Activated naive CD4-positive, alpha-beta T cell (primary cell): Measurements from ENCODE around the gene RHBDL2.
"Not testable (repeated sequence)": the region's sequence is repeated elsewhere in the genome, so short reads cannot be mapped to it uniquely, and the experiment has no call there.

Experiments
- DNase-seq, 4 experiments: peaks; one replicate each; lab custom pipeline; 2025; lab: John Stamatoyannopoulos, UW

RHBDL2 gene, protein sequence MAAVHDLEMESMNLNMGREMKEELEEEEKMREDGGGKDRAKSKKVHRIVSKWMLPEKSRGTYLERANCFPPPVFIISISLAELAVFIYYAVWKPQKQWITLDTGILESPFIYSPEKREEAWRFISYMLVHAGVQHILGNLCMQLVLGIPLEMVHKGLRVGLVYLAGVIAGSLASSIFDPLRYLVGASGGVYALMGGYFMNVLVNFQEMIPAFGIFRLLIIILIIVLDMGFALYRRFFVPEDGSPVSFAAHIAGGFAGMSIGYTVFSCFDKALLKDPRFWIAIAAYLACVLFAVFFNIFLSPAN

DNA sequence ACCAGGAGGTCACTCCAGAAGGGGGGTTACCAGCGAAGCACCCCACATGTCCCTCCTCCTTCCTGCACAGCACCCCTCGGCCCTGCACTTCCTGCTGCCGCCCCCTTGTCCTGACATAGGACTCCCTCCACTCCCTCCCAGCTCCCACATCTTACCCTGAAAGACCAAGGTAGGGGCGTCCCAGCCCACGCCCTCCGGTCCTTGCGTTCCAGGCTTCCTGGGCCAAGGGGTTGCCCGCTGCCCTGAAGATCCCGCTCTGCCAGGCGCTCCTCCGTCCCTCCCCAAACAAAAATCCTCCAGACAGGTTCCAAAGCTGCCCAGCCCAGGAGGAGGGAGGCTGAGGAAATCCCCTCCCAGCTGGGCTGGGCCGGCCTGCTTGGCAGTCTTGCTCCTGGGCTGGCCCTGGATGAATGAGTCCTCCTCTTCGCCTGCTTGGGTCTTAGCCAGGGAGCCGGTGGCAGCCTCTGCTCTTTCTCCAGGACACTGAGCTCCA is at the start of gene RHBDL2:
Gene RHBDL2 (minus strand): TSS at position 304 of the 493 bp plus-strand sequence. CDS start 22,618 bp downstream, outside the sequence.
- DNase-seq = no peak

DNA sequence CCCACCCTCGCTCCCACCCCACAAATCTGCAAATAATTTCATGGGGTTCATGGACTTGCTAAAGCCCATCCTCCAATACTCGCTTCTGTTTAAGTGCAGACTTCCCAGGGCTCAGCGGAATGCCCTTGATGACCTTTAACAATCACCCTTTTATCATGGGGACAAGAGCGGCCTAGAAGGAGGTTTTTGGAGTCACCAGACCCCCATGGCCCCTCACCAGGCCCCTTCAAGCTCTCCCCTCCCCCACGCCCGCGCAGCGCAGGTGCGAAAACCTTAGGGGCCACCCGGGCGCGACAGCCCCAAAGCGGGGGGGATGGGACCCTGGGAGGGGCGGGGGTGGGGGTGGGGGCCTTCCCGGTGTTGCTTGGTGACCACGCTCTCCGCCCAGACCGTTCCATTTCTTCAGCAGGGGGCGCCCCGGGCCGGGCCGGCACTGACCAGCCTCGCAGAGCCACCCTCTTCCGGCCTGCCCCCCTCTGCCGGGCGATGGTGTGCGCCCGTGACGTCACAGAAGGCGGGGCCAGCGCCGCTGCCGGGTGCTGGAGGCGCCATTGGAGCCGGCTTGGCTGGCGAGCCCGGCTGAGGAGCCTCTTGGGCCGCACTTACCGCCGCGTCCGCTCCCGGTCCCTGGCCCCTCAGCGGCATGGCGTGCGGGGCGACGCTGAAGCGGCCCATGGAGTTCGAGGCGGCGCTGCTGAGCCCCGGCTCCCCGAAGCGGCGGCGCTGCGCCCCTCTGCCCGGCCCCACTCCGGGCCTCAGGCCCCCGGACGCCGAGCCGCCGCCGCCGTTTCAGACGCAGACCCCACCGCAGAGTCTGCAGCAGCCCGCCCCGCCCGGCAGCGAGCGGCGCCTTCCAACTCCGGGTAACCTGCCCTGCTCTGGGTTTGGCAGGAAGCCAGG is 49.4 kb upstream of the RHBDL2 start, which contains the start of gene AKIRIN1:
Gene AKIRIN1 (plus strand): TSS at position 539 of the 900 bp plus-strand sequence. CDS start 105 bp downstream, at position 644.
- DNase-seq = peak; percentile 87 to 96 (median 88)

DNA sequence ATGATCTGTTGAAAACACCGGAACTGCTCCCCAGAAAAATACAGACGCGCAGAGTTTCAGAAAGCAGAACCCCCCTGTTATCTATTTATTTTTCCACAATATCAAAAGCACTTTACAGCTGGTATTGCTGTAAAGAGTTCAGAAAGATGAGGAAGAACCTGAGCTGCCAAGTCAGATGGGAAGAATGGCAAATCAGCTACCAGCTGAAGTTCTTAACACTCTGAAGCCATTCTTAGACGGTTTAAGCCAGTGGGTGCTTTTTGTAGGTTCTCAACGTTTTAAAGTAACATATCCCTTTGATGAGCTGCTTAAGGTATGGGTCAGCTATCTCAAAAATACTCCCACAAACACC is 48.7 kb upstream of the RHBDL2 start:
- DNase-seq = no peak

DNA sequence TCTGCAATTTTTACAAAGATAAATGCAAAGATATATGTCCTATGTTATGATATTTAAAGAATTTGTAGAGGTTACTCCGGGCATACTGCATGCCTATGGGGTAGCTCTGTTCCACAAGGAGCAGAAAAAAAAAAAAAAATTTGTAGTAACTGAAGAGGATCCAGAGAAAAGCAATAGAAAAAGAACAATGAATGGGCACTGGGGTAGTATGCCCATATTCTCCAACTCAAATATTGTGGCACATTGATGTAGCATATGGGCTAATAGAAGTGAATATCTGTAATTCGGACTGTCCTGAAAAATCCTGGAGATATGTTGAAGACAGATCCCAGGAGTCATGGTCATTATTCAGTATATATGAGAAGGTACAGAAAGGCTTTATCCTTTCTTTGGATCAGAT is 48.3 kb upstream of the RHBDL2 start:
- DNase-seq = no peak

DNA sequence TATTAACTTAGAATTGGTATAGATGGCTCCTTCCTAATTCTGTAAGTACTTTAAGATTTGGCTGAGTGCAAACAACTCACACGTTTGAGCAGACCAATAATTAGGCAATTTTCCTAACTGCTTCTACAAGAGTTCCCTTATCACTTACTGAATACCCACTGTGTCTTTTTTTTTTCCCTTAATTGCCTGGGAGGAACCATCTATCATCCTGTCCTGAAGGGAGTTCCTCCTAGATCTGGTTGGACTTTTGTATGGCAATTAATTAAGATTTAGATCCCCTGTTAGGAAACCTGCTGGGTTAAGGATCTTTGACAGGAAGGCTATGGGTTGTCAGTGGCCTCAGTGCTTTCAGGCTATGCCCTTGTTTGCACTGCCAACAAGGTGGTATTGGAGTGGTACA is 37.8 kb upstream of the RHBDL2 start:
- DNase-seq = not testable (repeated sequence)

DNA sequence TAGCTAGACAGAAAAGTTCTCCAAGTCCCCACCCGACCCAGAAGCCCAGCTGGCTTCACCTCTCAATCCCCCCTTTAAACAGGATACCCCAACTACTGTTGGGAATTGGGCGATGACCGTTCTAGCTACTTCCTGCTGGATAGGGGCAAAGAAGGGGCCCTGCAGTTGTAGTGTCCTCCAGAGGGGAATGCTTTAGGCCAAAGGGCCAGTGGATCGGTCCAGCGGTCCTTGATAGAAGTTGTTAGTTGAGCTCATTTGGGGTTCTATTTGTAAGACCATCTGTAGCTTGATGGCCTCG is 36.6 kb upstream of the RHBDL2 start:
- DNase-seq = not testable (repeated sequence)

DNA sequence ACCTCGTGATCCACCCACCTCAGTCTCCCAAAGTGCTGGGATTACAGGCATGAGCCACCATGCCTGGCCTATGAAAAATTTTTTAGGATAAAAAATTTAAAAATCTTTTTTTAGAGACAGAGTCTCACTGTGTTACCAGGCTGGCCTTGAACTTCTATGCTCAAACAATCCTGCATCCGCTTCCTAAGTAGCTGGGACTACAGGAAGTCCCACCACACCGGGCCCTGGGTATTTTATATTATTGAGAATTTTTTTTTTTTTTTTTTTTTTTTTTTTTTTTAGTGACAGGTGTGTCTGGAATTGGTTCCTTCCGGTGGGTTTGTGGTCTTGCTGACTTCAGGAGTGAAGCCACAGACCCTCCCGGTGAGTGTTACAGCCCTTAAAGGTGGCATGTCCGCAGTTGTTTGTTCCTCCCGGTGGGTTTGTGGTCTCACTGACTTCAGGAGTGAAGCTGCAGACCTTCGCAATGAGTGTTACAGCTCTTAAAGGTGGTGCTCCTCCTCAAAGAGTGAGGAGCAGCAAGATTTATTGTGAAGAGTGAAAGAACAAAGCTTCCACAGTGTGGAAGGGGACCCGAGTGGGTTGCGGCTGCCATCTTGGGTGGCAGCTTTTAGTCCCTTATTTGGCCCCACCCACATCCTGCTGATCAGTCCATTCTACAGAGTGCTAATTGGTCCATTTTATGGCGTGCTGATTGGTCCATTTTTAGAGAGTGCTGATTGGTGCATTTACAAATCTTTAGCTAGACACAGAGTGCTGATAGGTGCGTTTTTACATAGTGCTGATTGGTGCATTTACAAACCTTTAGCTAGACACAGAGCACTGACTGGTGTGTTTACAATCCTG is 36.0 kb upstream of the RHBDL2 start:
- peak in 2 of 4 experiments; percentile 4 to 43 for DNase-seq

DNA sequence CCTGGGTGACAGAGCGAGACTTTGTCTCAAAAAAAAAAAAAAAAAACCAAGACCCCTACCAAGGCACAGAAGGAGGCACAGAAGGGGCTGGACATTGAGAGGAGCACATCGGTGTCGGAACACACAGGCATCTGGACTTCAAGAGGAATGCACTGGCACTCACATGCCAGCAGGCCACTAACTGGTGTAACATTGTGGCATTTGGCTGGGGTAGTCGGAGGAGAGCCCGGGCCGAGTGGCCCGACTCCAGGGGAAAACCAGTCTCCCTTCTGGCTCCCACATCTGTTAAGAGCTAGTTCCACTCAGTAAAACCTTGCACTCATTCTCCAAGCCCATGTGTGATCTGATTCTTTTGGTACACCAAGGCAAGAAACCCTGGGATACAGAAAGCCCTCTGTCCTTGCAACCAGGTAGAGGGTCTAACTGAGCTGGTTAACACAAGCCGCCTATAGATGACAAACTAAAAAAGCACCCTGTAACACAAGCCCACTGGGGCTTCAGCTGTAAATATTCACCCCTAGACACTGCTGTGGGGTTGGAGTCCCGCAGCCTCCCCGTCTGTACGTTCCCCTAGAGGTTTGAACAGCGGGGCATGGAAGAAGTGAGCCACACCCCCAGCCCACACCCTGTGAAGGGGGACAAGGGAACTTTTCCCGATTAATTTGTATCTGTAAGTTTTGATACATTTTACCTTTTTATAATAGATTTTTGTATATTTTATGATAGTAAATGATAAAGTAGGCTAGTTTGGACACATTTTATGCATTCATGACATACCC is 32.2 kb upstream of the RHBDL2 start:
- DNase-seq = no peak

DNA sequence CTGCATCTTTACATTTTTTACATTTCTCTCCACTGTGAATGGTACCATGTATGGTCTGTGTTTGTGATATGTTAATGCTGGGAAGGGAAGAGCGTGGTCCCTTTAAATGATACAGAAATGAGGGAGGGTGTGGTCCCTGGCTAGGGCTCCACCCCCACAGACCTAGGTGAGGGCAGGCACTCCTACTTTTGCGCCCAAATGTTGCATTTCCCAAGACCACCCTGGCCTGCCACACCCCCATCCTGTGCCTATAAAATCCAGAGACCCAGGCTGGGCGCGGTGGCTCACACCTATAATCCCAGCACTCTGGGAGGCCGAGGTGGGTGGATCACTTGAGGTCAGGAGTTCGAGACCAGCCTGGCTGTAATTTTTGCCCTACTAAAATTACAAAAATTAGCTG is 31.5 kb upstream of the RHBDL2 start:
- DNase-seq = not testable (repeated sequence)

DNA sequence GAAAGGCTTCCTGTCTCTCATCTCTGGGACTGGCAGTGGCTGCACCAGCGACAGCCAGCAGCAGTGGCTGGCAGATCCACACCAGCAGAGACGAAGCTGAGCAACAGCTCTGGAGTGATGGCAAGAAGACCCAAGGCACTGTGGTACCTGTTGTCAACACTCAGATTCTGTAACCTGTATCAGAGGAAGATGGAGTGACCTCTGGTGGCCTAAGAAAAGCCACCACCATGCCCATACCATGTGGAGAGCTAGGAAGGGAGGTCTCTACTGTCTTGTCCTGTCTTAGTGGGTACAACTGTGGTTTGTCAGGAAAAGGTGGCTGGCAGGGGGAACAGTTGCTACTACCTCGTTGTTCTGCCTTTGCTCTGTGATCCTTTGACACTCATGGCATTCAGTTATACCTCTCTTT is 22.5 kb upstream of the RHBDL2 start:
- DNase-seq = no peak

DNA sequence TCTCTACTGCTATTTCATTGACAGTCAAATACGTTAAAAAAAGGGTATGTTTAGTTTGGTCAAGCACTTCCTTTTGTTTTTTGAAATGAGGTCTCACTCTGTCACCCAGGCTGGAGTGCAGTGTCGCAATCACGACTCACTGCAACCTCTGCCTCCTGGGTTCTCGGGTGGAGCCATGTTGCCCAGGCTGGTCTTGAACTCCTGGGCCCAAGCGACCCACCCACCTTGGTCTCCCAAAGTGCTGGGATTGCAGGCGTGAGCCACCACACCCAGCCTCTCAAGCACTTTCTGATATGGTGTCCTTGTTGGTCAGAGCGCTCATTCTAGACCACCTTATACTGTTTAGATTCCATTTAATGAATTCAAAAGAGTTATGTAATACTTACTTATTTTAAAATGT is 20.9 kb upstream of the RHBDL2 start:
- DNase-seq = no peak

DNA sequence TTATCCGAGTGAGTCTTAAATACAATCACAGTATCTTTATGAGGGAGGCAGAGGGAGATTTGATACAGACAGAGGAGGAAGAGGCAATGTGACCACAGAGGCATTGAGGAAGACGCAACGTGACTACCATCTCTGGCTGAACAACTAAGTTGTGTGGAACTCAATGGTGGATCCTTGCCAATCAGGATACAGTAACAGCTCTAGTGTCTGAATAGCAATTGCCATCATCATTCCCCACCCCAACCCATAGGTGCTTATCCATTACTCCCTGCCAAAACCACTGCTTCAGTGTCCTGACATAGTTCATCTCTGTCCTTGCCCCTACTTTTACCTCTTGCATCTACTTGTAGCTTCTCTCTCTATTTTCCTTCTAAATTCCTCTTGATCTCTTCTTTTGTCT is 20.5 kb upstream of the RHBDL2 start:
- DNase-seq = no peak

DNA sequence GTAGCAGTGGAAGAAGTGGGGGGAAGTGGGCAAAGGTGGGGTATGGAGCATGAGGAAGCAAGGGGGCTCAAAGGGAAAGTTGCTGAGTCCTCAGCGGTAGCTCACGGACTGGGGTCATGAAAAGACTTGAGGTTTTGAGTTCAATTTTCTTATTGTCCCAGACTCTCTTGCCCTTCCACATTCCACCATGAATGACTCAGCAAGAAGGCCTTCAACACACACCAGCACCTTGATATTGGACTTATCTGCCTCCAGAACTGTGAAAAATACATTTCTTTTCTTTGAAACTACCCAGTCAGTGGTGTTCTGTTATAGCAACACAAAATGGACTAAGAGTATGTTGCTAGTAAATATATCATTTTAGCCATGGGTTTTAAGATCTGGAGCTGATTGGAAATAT is 17.3 kb upstream of the RHBDL2 start:
- DNase-seq = no peak

DNA sequence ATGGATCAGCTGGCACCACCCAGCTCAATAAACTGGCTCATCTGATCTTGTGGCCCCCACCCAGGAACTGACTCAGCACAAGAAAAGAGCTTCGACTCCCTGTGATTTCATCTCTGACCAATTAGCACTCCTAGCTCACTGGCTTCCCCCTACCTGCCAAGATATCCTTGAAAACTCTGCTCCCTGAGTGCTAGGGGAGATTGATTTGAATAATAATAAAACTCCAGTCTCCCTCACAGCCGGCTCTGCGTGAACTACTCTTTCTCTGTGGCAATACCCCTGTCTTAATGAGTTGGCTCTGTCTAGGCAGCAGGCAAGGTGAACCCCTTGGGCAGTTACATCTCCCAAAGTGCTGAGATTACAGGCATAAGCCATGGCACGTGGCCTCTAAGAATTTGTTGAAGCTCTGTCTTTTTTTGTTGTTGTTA is 11.8 kb upstream of the RHBDL2 start:
- no peak for DNase-seq

DNA sequence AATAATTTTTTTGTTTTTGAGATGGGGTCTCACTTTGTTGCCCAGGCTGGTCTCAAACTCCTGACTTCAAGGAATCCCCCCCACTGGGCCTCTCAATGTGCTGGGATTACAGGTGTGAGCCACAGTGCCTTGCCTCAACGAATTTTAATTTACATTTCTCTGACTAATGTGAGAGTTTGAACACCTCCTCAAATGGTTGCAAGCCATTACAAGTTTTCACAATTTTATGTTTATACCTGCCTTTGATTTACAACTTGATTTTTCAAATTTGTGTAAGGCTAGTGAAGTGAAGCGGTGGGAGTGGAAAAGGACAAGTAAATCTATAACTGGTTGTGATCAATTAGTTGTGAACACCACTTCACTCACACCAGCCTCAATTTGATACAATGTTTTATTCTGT is 8.9 kb upstream of the RHBDL2 start:
- DNase-seq = no peak

DNA sequence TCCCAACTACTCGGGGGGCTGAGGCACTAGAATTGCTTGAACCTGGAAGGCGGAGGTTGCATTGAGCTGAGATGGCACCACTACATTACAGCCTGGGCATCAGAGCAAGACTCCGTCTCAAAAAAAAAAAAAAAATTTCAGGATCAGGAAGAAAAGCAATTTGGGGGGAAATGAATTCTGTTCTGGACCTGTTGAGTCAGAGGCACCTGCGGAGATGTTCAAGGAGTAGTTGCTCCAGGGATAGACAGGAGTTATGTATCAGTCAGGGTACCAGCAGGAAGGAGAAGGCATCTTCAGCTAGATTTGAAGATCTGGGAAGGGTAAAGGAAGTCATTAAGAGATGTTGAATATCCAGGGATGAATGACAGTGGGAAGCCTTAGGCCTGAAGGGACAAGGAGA is 2.9 kb upstream of the RHBDL2 start:
- DNase-seq = no peak

DNA sequence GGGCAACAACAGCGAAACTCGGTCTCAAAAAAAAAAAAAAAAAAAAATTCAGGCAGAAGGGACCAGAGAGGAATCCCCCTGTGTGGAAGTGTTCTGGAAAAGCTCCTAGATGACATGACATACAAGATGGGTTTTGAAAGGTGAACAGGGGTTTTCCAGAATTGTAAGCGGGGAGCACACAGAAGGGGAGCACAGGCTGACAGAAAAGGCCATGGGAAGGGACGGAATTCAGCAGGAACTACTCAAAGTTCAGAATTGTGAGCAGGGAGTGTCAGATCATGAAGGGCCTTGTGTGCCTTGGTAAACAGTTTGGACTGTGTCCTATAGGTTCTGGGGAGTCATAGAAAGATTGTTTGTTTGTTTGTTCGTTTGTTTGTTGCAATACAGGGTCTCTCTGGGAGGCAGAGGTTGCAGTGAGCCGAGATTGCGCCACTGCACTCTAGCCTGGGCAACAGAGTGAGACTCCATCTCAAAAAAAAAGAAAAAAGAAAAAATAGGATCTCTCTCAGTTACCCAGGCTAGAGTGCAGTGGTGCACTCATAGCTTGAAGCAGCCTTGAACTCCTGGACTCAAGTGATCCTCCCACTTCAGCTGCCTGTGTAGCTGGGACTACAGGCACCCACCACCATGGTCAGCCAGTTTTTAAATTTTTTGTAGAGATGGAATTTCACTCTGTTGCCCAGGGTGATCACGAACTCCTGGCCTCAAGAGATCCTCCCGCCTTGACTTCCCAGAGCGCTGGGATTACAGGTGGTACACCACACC is 1.2 kb upstream of the RHBDL2 start:
- no peak for DNase-seq

DNA sequence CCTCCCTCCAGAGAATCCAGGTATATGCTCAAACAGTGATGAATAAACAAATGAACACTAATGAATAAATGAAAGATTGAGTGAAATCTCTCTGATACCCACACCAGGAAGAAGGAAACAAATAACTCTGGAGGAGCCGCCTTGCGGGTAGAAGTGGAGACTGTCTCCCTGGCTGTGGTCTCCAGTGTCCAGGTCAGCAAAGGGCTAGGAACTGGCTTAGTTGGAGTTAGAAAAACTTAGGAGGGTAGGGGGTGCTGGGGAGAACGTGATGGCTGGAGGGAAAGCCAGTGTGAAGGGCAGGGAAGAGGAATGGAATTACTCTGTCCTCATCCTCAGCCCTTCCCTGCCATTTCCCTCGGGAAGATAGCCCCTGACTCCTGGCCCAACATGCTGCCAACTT is 537 bp downstream of the RHBDL2 start:
- no peak for DNase-seq

DNA sequence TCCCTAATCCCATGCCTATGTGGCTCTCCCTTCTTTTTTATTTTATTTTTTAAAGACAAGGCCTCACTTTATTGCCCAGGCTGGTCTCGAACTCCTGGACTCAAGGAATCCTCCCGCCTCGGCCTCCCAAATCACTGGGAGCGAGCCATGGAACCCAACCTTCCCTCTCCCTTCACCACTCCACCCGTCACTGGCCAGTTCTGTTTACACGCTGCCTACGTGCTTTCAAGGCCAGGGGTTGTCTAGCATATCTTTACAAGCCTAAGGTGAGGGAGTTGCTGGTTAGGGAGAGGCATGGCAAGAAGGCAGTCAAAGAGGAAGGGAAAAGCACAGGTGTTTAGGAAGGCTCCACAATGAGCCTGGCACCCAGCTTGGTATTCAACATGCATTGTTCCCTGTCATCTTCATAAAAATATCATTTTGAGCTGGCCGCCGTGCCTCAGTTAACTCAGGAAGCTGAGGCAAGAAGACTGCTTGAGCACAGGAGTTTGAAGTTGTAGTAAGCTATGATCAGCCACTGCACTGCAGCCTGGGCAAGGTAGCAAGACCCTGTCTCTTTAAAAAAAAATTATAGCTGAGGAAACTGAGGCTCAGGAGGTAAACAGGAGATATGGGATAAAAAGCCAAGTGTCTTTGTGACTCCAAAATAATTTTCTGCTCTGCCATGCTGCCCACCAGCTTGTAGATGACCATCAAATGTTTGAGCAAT is 1.1 kb downstream of the RHBDL2 start:
- no peak for DNase-seq

DNA sequence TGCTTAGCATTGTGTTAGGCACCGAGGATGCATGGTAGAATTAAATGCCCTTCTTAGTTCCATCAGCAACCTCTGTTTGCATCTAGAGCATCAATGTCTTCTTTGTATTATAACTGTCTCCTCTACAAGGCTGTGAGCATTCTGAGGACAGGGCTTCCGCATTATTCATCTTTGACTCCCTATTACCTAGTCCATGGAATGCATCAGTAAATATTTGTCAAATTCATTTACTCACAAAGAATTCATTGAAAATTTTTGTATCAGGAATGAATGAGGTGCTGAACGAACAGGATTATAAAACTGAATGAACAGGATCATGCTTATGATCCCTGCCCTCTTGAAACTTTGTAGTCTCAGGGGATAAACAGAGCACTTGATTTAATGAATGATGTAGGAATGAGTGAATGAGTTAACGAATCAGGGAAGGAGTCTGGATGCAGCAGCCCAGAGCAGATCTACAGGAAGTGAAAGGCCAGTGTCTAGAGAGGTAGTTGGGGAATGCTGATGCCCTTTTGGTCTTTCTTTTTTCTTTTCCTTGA is 2.8 kb downstream of the RHBDL2 start:
- no peak for DNase-seq
